ENCODE data around the gene FHDC1.

FHDC1 gene

GRCh38 chr4:153008578-153009199, 72.6 kb downstream of the FHDC1 start:
- no peak overlapping the region for H3K27ac Mint-ChIP-seq
- H3K27me3 Mint-ChIP-seq (ENCODE audit: low read depth) = peaks cover 3% of the 10 kb centered on the region
- no peaks in the 10 kb centered on the region for H3K36me3 Mint-ChIP-seq (ENCODE audit: low read depth)
- no peaks in the 10 kb centered on the region for H3K4me1 Mint-ChIP-seq (ENCODE audit: low read depth)
- H3K4me3 Mint-ChIP-seq = no peak overlapping the region
- H3K9me3 Mint-ChIP-seq = no peaks in the 10 kb centered on the region

DNA sequence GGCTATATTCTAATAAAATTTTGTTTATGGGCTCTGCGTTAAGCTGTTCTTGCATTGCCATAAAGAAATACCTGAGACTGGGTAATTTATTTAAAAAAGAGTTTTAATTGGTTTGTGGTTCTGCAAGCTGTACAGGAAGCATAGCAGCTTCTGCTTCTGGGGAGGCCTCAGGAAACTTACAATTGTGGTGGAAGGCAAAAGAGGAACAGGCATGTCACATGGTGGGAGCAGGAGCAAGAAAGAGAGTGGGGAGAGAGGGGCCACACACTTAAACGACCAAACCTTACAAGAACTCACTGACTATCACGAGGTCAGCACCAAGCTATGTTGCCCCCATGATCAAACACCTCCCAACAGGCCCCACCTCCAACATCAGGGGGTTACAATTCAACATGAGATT, 74.0 kb downstream of the FHDC1 start:
- Mint-ChIP-seq H3K27me3 (ENCODE audit: low read depth) (no peaks in the 10 kb centered on the region), H3K27ac (no peak overlapping the region), H3K9me3 (no peaks in the 10 kb centered on the region), H3K4me1 (ENCODE audit: low read depth) (no peaks in the 10 kb centered on the region), H3K36me3 (ENCODE audit: low read depth) (no peaks in the 10 kb centered on the region), H3K4me3 (no peak overlapping the region)

- Mint-ChIP-seq H3K36me3 (ENCODE audit: low read depth) (no peaks in the 10 kb centered on the region), H3K4me3 (no peak overlapping the region), H3K9me3 (no peaks in the 10 kb centered on the region), H3K27me3 (ENCODE audit: low read depth) (no peaks in the 10 kb centered on the region), H3K27ac (no peak overlapping the region), H3K4me1 (ENCODE audit: low read depth) (no peaks in the 10 kb centered on the region)
Measured at GRCh38 chr4:153013202-153013977, 77.3 kb downstream of the FHDC1 start.

GRCh38 chr4:153014460-153014859, 78.3 kb downstream of the FHDC1 start:
- no peaks in the 10 kb centered on the region for H3K4me1 Mint-ChIP-seq (ENCODE audit: low read depth)
- H3K36me3 Mint-ChIP-seq (ENCODE audit: low read depth) = no peaks in the 10 kb centered on the region
- no peaks in the 10 kb centered on the region for H3K9me3 Mint-ChIP-seq
- H3K27me3 Mint-ChIP-seq (ENCODE audit: low read depth) = no peaks in the 10 kb centered on the region
- H3K27ac Mint-ChIP-seq = no peak overlapping the region
- no peak overlapping the region for H3K4me3 Mint-ChIP-seq

GRCh38 chr4:153016592-153016991, 80.5 kb downstream of the FHDC1 start:
- Mint-ChIP-seq H3K4me1 (ENCODE audit: low read depth) (no peaks in the 10 kb centered on the region), H3K9me3 (no peaks in the 10 kb centered on the region), H3K36me3 (ENCODE audit: low read depth) (no peaks in the 10 kb centered on the region), H3K27me3 (ENCODE audit: low read depth) (no peaks in the 10 kb centered on the region), H3K4me3 (no peak overlapping the region), H3K27ac (no peak overlapping the region)

DNA sequence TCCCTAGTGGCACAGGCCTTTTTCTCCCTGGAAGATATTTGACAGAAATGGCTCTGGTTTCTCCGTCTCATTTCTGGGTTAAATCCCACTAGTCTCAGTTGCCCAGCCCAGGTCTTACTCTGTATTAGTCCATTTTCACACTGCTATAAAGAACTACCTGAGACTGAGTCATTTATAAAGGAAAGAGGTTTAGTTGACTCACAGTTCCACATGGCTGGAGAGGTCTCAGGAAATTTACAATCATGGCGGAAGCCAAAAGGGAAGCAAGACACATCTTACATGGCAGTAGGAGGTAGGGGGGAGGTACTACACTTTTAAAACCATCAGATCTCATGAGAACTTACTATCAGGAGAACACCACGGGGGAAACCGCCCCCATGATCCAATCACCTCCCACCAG, 81.9 kb downstream of the FHDC1 start:
- H3K4me1 Mint-ChIP-seq (ENCODE audit: low read depth) = no peaks in the 10 kb centered on the region
- H3K27me3 Mint-ChIP-seq (ENCODE audit: low read depth) = no peaks in the 10 kb centered on the region
- no peaks in the 10 kb centered on the region for H3K36me3 Mint-ChIP-seq (ENCODE audit: low read depth)
- no peak overlapping the region for H3K4me3 Mint-ChIP-seq
- H3K27ac Mint-ChIP-seq = no peak overlapping the region
- H3K9me3 Mint-ChIP-seq = no peaks in the 10 kb centered on the region

DNA sequence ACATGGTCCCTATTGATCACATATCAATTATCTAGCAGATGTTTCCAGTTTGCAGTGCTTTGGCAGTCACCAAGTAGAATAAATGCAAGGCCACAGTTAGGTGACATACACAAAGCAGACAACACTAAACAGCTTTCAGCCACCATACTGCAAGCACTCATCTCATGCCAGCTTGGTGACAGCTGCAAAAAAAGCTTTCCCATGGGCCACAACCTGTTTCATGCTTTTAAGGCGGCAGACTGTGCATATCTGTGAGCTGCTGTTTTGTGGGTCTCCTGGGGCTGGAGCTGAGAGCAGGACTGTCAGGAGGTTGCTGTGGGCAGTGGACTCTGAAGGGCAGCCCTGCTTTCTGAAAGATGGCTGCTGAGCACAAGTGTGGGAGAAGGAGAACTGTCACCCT, 82.6 kb downstream of the FHDC1 start:
- Mint-ChIP-seq H3K4me1 (ENCODE audit: low read depth) (no peaks in the 10 kb centered on the region), H3K27ac (no peak overlapping the region), H3K9me3 (no peaks in the 10 kb centered on the region), H3K36me3 (ENCODE audit: low read depth) (no peaks in the 10 kb centered on the region), H3K4me3 (no peak overlapping the region), H3K27me3 (ENCODE audit: low read depth) (no peaks in the 10 kb centered on the region)

DNA sequence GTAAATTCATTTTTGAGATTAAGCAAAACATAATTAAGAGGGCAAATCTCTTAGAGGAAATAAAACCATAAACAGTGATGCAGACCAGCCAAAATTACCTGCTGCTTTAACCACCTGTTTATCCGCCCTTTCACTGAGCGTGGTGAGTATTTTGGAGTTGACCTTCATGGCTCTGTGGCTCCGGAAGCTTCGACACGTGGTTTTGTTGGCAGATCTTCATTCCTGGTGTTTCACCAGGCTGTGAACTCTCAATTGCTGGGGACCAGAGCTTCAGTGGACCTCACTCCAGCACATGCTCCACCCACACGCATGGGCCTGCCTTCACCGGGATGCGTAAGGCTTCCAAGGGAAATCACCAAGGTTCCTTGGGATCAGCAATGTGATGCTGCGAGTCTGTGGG, 83.8 kb downstream of the FHDC1 start:
- Mint-ChIP-seq H3K9me3 (no peaks in the 10 kb centered on the region), H3K36me3 (ENCODE audit: low read depth) (no peaks in the 10 kb centered on the region), H3K27me3 (ENCODE audit: low read depth) (no peaks in the 10 kb centered on the region), H3K4me3 (no peak overlapping the region), H3K4me1 (ENCODE audit: low read depth) (peaks cover 3% of the 10 kb centered on the region), H3K27ac (no peak overlapping the region)

- H3K9me3 Mint-ChIP-seq = no peaks in the 10 kb centered on the region
- no peak overlapping the region for H3K4me3 Mint-ChIP-seq
- no peaks in the 10 kb centered on the region for H3K27me3 Mint-ChIP-seq (ENCODE audit: low read depth)
- H3K27ac Mint-ChIP-seq = no peak overlapping the region
- H3K36me3 Mint-ChIP-seq (ENCODE audit: low read depth) = no peaks in the 10 kb centered on the region
- H3K4me1 Mint-ChIP-seq (ENCODE audit: low read depth) = peaks cover 3% of the 10 kb centered on the region
Measured at GRCh38 chr4:153020457-153020856, 84.3 kb downstream of the FHDC1 start.

DNA sequence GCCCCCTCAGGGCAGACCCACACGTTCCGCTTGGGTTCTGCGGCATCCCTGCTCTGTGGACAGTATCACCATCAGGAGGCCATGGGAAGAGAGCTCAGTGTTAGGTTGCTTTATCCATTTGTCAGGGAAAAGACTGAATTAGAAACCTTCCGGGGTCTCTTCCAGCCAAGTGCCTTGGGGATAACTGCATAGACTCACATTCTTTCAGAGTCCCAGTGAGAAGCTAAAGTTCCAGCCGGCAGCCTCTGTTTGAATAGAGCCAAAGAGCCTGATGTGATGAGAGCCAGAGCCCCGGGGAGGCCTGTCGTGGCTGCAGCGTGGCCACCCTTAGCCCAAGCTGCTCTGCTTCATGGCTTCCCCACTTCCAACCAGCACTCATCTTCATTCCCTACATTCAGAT, 85.2 kb downstream of the FHDC1 start:
- H3K4me1 Mint-ChIP-seq (ENCODE audit: low read depth) = peaks cover 3% of the 10 kb centered on the region
- H3K36me3 Mint-ChIP-seq (ENCODE audit: low read depth) = no peaks in the 10 kb centered on the region
- H3K27ac Mint-ChIP-seq = no peak overlapping the region
- H3K9me3 Mint-ChIP-seq = no peaks in the 10 kb centered on the region
- H3K27me3 Mint-ChIP-seq (ENCODE audit: low read depth) = no peaks in the 10 kb centered on the region
- no peak overlapping the region for H3K4me3 Mint-ChIP-seq

- no peaks in the 10 kb centered on the region for H3K27me3 Mint-ChIP-seq (ENCODE audit: low read depth)
- no peaks in the 10 kb centered on the region for H3K9me3 Mint-ChIP-seq
- H3K36me3 Mint-ChIP-seq (ENCODE audit: low read depth) = no peaks in the 10 kb centered on the region
- no peak overlapping the region for H3K27ac Mint-ChIP-seq
- H3K4me3 Mint-ChIP-seq = no peak overlapping the region
- peaks cover 3% of the 10 kb centered on the region for H3K4me1 Mint-ChIP-seq (ENCODE audit: low read depth)
Measured at GRCh38 chr4:153022241-153022715, 86.2 kb downstream of the FHDC1 start.

DNA sequence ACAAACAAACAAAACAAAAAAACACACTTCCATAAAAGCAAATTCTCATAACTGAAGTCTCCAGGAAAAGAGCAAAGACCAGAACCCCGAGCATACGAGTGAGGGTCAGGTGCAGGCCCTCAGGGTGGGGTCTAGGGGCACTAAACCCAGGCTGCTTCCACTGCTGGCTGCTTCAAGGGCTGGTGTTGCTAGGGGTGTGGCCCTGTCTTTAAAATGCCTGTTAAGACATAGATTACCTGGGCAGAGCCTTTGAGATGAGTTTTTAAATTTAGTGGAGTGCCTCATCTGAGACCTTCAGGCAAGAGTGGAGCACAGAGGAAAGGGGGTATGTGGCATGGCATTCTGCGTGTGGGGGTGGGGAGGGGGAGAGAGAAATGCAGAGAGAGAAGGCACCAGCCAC, 87.0 kb downstream of the FHDC1 start:
- no peak overlapping the region for H3K27ac Mint-ChIP-seq
- H3K9me3 Mint-ChIP-seq = no peaks in the 10 kb centered on the region
- peaks cover 3% of the 10 kb centered on the region for H3K4me1 Mint-ChIP-seq (ENCODE audit: low read depth)
- H3K4me3 Mint-ChIP-seq = no peak overlapping the region
- no peaks in the 10 kb centered on the region for H3K36me3 Mint-ChIP-seq (ENCODE audit: low read depth)
- H3K27me3 Mint-ChIP-seq (ENCODE audit: low read depth) = no peaks in the 10 kb centered on the region

DNA sequence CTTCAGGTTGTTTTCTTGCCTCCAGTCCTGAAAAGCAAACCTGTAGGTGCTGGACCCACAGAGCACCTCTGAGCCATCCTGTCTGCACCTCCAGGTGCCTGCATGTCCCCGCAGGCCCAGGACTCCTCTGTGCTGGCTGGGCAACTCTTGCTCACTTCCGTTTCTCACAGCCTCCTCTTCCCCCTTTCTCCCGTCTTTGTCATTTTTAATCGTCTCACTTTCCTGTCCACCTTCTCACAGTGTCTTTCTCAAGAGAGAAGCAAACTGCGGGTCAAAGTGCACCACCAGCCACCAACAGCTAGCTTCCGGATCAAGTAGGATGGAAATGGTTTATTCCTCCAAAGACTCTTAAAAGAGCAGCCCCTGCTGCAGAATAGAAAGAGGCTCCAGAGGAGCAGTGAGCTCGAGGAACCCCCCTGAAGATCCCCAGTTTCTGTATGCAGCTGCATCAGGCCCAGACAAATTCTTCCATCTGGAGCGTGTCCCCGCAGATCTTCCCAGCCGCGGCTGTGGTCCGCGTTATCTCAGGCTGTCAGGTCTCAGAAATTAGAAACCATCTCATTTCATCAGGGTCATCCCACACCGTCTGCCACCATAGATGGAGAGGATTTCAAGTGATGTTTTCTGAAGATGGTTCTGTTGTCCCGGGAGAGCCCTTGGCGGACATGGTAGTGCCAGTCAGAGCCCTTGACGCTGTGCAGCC, 87.7 kb downstream of the FHDC1 start:
- Mint-ChIP-seq H3K27me3 (ENCODE audit: low read depth) (no peaks in the 10 kb centered on the region), H3K4me3 (no peak overlapping the region), H3K4me1 (ENCODE audit: low read depth) (peaks cover 3% of the 10 kb centered on the region), H3K36me3 (ENCODE audit: low read depth) (no peaks in the 10 kb centered on the region), H3K9me3 (peaks cover 2% of the 10 kb centered on the region), H3K27ac (no peak overlapping the region)

GRCh38 chr4:153024466-153024865, 88.3 kb downstream of the FHDC1 start:
- no peak overlapping the region for H3K4me3 Mint-ChIP-seq
- no peaks in the 10 kb centered on the region for H3K36me3 Mint-ChIP-seq (ENCODE audit: low read depth)
- peaks cover 8% of the 10 kb centered on the region for H3K9me3 Mint-ChIP-seq
- no peak overlapping the region for H3K27ac Mint-ChIP-seq
- H3K4me1 Mint-ChIP-seq (ENCODE audit: low read depth) = peaks cover 3% of the 10 kb centered on the region
- H3K27me3 Mint-ChIP-seq (ENCODE audit: low read depth) = no peaks in the 10 kb centered on the region

DNA sequence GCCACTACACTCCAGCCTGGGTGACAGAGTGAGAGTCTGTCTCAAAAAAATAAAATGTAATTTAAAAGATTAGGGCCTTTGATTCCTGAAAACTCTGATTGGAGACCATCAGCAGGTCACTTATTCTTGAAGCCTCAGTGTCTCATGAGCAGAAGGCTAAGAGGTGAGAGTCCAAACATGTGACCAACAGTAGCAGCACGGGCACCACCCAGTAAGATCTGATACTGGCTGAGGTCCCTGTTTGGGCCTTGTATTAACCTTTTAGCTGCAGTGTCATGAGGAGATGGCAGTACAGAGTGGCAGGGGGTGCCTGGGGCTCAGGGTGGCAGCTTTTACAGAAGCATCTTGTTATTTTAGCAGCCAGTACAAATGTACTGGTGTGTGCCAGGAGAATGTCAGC, 89.3 kb downstream of the FHDC1 start:
- no peaks in the 10 kb centered on the region for H3K27me3 Mint-ChIP-seq (ENCODE audit: low read depth)
- H3K9me3 Mint-ChIP-seq = peaks cover 17% of the 10 kb centered on the region
- H3K27ac Mint-ChIP-seq = no peak overlapping the region
- no peaks in the 10 kb centered on the region for H3K36me3 Mint-ChIP-seq (ENCODE audit: low read depth)
- peaks cover 3% of the 10 kb centered on the region for H3K4me1 Mint-ChIP-seq (ENCODE audit: low read depth)
- H3K4me3 Mint-ChIP-seq = no peak overlapping the region
